GM19468 (cell line): ENCODE measurements around the gene KRT37.
"Not testable (repeated sequence)": the region's sequence is repeated elsewhere in the genome, so short reads cannot be mapped to it uniquely, and the experiment has no call there.

Experiments
- ATAC-seq: cut with Tn5 transposase; IDR thresholded peaks from one replicate; pipeline ENCODE4 v1.9.1; 2021; ENCODE audit warnings: mild to moderate bottlenecking, moderate library complexity, moderate number of reproducible peaks; ENCODE audit not compliant: unreplicated experiment; ENCODE audit errors: extremely low read depth

KRT37 gene

GRCh38 chr17:41411072-41411840 lies 13.1 kb downstream of the KRT37 start:
- ATAC-seq: no peak

- ATAC-seq: no peak
Measured at GRCh38 chr17:41407226-41407625, 17.2 kb downstream of the KRT37 start.

DNA sequence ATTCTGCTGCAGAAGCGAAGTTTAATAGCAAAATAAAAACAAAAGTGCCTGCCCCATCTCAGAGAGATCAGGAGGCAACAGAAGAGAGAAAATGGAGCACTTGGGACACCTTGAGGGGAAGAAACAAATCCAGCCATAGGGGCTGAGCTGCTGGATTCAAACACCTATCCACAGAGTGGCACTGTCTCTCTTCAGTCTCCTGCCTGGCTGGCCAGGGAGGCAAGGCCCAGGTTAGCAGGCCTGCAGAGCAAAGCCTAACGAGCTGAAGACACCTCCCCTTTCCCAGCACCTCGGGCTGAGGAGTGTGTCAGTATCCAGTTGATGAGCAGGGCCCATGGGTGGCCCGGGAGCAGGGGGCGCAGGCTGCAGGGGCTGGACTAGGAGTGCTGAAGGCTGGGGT lies 18.2 kb downstream of the KRT37 start:
- ATAC-seq: no peak

GRCh38 chr17:41404024-41404671 lies 20.2 kb downstream of the KRT37 start:
- ATAC-seq: no peak

- no peak for ATAC-seq
Measured at GRCh38 chr17:41403404-41404023, 20.9 kb downstream of the KRT37 start.

GRCh38 chr17:41402161-41402560 lies 22.2 kb downstream of the KRT37 start:
- ATAC-seq: no peak

DNA sequence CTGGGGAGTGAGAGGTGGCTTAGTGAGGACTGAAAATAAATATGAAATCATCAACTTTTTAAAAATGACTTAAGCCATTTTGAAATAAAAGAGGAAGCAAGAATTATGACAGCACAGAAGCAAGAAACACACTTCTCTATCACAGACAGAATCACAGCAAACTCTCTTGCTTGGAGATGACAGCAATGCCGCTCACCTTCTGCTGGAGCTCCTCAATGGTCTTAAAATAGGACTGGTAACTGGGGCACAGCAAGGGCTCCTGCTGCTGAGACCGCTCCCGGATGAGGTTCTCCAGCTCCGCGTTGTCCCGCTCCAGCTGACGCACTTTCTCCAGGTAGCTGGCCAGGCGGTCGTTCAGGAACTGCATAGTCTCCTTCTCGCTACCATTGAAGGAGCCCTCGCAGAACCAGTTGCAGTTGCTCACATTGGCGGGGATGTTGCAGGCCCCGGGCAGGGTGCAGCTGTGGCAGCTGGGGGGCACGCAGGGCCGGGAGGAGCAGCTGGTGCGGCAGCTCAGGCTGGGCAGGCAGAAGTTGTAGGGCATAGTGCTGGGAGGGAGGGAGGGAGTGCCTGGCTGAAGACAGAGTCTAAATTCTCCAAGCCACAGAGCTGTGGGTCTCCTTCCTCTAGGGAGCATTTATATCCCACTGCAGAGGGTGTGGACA lies 27.3 kb downstream of the KRT37 start, which contains the start of gene KRT31:
Gene KRT31, minus strand, starts transcription at position 613 of the 665 bp plus-strand sequence. Its CDS starts 69 bp downstream, at position 544.
- ATAC-seq: no peak

- no peak for ATAC-seq
Measured at GRCh38 chr17:41396340-41396739, 28.0 kb downstream of the KRT37 start.

- no peak for ATAC-seq
Measured at GRCh38 chr17:41395611-41396010, 28.8 kb downstream of the KRT37 start.

DNA sequence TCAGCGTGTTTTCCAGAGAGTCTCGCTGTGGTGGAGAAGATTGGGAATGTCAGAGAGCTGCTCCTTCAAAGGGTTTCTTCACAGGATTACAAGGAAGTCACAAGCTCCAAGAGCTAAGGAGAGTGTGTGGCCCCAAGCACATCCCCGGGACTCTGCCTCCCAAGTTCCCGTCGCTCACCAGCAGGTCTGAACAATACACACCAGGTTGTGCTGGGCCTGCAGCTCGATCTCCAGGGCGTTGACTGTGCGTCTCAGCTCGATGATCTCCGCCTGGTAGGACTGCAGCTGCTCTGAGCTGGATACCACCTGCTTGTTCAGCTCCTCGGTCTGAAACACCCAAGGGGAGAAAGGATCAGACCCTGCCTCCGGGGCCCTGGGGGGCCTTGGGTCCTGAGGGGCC lies 29.3 kb downstream of the KRT37 start:
- ATAC-seq: not testable (repeated sequence)

DNA sequence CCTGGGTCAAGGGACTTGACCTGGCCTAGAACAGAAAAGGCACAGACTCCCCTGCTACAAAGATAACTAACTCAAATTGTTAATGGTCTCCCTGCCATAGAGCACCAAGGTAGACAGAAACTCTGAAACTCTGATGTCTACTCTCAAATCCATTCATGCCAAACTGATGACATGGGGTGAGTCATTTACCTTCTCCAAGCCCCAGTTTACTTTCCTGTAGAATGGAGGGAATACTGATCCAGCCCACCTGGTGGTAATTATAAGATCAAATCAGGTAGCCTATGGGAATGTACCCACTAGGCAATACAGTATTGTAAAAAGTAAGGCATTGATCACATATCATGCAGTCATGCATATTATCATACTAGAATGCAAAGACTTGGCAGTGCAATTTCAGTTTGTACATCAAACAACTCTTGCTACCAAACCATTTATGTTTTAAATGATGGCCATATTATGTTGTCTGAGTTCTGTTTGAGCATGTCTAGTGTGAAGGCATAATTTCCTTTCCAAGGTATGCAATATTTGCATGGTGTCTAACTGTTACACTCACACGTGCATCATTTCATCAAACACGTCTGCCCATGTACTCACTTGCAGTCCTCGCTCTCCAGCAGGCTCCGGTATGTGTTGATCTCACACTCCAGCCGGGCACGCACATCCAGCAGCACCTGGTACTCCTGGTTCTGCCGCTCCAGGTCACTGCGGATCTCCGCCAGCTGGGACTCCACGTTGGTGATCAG lies 30.0 kb downstream of the KRT37 start:
- no peak for ATAC-seq

DNA sequence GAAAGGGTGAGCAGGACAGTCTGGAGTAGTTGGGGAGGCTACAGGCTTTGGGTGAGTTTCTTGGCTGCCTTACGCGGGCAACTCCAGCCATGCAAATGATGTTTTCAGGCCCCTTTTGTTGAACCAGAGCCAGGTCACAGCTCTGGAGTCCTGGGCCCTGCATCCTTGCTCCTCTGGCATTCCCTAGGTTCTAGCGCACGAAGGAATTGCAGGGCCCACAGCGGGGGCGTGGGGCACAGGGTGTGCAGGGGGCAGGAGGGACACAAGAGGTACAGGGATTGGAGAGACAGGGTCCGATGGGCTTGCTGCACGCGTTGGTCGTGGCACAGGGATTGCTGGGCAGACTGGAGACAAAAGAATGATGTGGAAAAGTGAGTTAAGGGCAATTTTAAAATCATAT lies 30.6 kb downstream of the KRT37 start:
- no peak for ATAC-seq

- no peak for ATAC-seq
Measured at GRCh38 chr17:41393294-41393693, 31.1 kb downstream of the KRT37 start.

GRCh38 chr17:41392278-41392677 lies 32.1 kb downstream of the KRT37 start:
- ATAC-seq: no peak

DNA sequence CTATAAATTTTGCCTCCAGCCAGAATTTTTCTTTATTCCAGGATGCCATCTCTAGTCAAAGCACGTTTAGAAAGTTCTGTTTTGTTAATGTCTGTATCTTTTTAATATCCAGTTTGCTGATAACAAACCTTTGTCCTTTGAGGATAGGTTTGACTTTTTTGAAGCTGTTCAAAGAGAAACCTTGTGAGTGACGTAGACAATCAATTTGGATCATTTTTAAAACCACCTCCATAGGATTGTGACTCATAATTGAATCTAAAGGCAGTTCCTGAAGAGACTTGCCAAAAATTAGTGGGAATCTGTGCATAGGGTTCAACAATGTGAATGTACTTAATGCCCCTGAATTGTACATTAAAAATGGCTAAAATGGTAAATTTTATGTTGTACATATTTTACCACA lies 32.9 kb downstream of the KRT37 start:
- ATAC-seq: no peak

DNA sequence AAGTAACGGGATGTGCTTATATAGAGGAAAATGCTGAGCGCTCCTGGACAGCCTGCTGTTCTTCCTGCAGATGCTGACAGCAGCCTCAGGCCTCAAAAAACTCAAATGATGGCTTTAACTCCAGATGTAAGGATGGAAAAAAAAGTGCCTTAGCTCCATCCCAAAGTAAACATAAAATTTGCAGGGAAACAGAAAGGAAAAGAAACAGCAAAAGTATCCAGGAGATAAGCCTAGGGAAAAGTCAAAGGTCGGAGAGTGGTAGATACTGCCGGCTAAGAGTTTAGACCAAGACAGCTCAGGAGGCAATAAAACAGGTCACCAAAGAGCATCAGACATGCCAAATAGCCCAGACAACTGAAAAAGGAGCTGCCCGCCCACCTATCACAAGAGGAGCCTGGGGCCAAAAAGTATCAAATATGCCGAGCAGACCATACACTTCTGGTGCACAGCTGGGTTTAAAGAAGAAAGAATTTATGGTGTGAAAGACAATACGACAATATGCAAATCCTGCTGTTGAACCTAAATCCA lies 33.9 kb downstream of the KRT37 start:
- no peak for ATAC-seq

DNA sequence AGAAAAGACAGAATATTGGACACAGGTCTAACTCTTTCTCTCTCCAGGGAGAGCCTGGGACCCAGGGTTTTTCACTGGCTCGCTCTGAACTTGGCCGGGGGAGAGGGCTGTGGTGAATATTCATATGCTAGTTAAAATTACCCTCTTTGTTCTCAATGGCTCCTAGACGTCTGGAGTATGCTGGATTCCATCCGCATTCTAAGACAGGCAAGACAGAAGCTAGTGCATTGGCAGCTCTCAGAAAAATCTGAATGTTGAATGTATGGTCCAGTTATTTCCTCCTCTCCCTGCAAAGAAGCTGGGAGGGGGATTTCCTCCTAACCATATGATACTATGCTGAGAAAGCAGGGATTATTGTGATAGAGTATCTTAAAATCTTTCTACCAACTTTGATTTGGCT lies 36.7 kb downstream of the KRT37 start:
- no peak for ATAC-seq

- no peak for ATAC-seq
Measured at GRCh38 chr17:41386227-41386626, 38.2 kb downstream of the KRT37 start.

DNA sequence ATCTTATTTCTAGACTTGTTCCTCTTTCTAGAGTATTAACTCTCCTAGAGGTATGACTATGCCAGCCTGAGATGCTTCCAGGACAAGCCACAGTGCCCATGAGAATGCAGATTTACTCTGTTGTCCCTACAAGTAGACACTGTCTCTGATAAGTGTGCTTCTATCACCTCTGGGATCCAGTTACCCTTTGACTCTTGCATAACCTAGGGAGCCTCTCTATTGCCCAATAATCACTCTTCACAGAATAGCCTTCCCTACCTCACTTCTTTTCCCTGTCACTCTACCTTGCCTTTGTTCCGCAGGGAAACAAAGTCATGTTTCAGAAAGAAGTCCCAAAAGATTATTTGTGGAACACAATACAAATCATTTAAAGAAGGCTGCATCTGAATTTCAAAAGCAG lies 40.7 kb downstream of the KRT37 start:
- no peak for ATAC-seq

GRCh38 chr17:41382394-41382793 lies 42.0 kb downstream of the KRT37 start:
- ATAC-seq: no peak
